SK-N-SH treated with all-trans-retinoic acid at 6 μM for 48 hours (cell line): ENCODE data around the gene ZDHHC8.

Source experiments
- ARNTL ChIP-seq: fragments of 450-650 bp; formaldehyde crosslinking; IDR thresholded peaks from 2 replicates; pipeline ENCODE4 v1.5.0; 2020; ENCODE audit warnings: low read depth, mild to moderate bottlenecking, moderate library complexity, borderline replicate concordance
- CREB5 ChIP-seq: fragments of 250-450 bp; sonication (Bioruptor Pico); IDR thresholded peaks from 2 replicates; pipeline ENCODE4 v1.5.1; 2020; ENCODE audit warnings: low read depth, mild to moderate bottlenecking, moderate library complexity
- CSRNP3 ChIP-seq: fragments of 250-450 bp; sonication (Bioruptor Pico); IDR thresholded peaks from 2 replicates; pipeline ENCODE4 v1.5.1; 2021; ENCODE audit warnings: mild to moderate bottlenecking, moderate library complexity
- ISL1 ChIP-seq: fragments of 250-450 bp; sonication (Bioruptor Pico); IDR thresholded peaks from 2 replicates; pipeline ENCODE4 v2.1.2; 2022; ENCODE audit warnings: mild to moderate bottlenecking, moderate library complexity
- PATZ1 ChIP-seq: fragments of 250-450 bp; sonication (Bioruptor Pico); IDR thresholded peaks from 2 replicates; pipeline ENCODE4 v1.8.0; 2020; ENCODE audit warnings: mild to moderate bottlenecking, moderate library complexity, borderline replicate concordance
- RARB ChIP-seq: fragments of 250-450 bp; sonication (Bioruptor Pico); IDR thresholded peaks from 2 replicates; pipeline ENCODE4 v1.8.0; 2021; ENCODE audit warnings: mild to moderate bottlenecking, moderate library complexity
- SNAI2 ChIP-seq: fragments of 250-450 bp; sonication (Bioruptor Pico); IDR thresholded peaks from 2 replicates; pipeline ENCODE4 v1.5.0; 2020; ENCODE audit warnings: mild to moderate bottlenecking, moderate library complexity
- TCF4 ChIP-seq: fragments of 250-450 bp; sonication (Bioruptor Pico); IDR thresholded peaks from 2 replicates; pipeline ENCODE4 v1.8.0; 2021; ENCODE audit warnings: mild to moderate bottlenecking, moderate library complexity, borderline replicate concordance
- ZFP3 ChIP-seq: fragments of 250-450 bp; sonication (Bioruptor Pico); IDR thresholded peaks from 2 replicates; pipeline ENCODE4 v1.5.0; 2020; ENCODE audit warnings: mild to moderate bottlenecking, moderate library complexity
- ZNF70 ChIP-seq: fragments of 450-650 bp; formaldehyde crosslinking; IDR thresholded peaks from 2 replicates; pipeline ENCODE4 v1.5.0; 2020; ENCODE audit warnings: mild to moderate bottlenecking, moderate library complexity

- TF ChIP-seq TCF4 (CRISPR knock-in tag) (no peak), CREB5 (CRISPR knock-in tag) (no peak), SNAI2 (CRISPR knock-in tag) (no peak), CSRNP3 (CRISPR knock-in tag) (no peak), ZNF70 (no peak), ARNTL (CRISPR knock-in tag) (no peak), PATZ1 (no peak), ISL1 (CRISPR knock-in tag) (no peak), RARB (CRISPR knock-in tag) (no peak), ZFP3 (no peak)
These were observed 24.8 kb upstream of the ZDHHC8 start for GRCh38 chr22:20106849-20107237.
